Measurements from ENCODE around the gene PROX1.

The PROX1 gene

GRCh38 chr1:214002472-214002871, 14.7 kb downstream of the PROX1 start:
- peak; percentile 52 for DNase-seq

- DNase-seq, result no peak
Measured at GRCh38 chr1:214003233-214003632, 15.5 kb downstream of the PROX1 start.

GRCh38 chr1:214004014-214004413, 16.2 kb downstream of the PROX1 start:
- peak; percentile 24 for DNase-seq

- DNase-seq, result no peak
Measured at GRCh38 chr1:214004795-214005194, 17.0 kb downstream of the PROX1 start.

GRCh38 chr1:214005708-214006107, 17.9 kb downstream of the PROX1 start:
- no peak for DNase-seq

GRCh38 chr1:214006845-214007244, 19.1 kb downstream of the PROX1 start:
- no peak for DNase-seq

GRCh38 chr1:214008347-214008746, 20.6 kb downstream of the PROX1 start:
- DNase-seq, result no peak

GRCh38 chr1:214008791-214009422, 21.1 kb downstream of the PROX1 start:
- peak; percentile 44 for DNase-seq

- no peak for DNase-seq
Measured at GRCh38 chr1:214009423-214010196, 21.8 kb downstream of the PROX1 start.

GRCh38 chr1:214010197-214010573, 22.4 kb downstream of the PROX1 start:
- DNase-seq, result peak; percentile 17

- no peak for DNase-seq
Measured at GRCh38 chr1:214010717-214011116, 22.9 kb downstream of the PROX1 start.

- no peak for DNase-seq
Measured at GRCh38 chr1:214012418-214012817, 24.6 kb downstream of the PROX1 start.

GRCh38 chr1:214013614-214014377, 26.0 kb downstream of the PROX1 start:
- DNase-seq, result no peak

GRCh38 chr1:214014730-214015129, 27.0 kb downstream of the PROX1 start:
- DNase-seq, result no peak

- no peak for DNase-seq
Measured at GRCh38 chr1:214017191-214017982, 29.6 kb downstream of the PROX1 start.

GRCh38 chr1:214018386-214019268, 30.9 kb downstream of the PROX1 start:
- DNase-seq, result peak; percentile 55

GRCh38 chr1:214019499-214019898, 31.7 kb downstream of the PROX1 start:
- DNase-seq, result no peak

GRCh38 chr1:214021321-214021720, 33.5 kb downstream of the PROX1 start:
- DNase-seq, result no peak

GRCh38 chr1:214022229-214022791, 34.5 kb downstream of the PROX1 start:
- DNase-seq, result no peak

- no peak for DNase-seq
Measured at GRCh38 chr1:214022810-214023425, 35.1 kb downstream of the PROX1 start.

GRCh38 chr1:214026985-214027384, 39.2 kb downstream of the PROX1 start:
- no peak for DNase-seq

All from midbrain (tissue), 1 donor.